ENCODE measurements around the gene CCT7.

GRCh38 chr2:73285159-73285739 lies 51.1 kb downstream of the CCT7 start:
- TF ChIP-seq EP300 (IDR thresholded peaks at IDR 0.05): no peak
- TF ChIP-seq CTCF (IDR thresholded peaks at IDR 0.05): no peak
- TF ChIP-seq POLR2A (IDR thresholded peaks at IDR 0.05): no peak
